AG10803 (cell line): ENCODE measurements around the gene PHACTR1.
A peak's percentile ranks its signal among the peaks of the same experiment; 100 is the strongest.

Experiments used
- DNase-seq: peaks from one replicate; pipeline ENCODE4 v3.0.0; 2010; ENCODE audit warnings: low read depth
- H3K4me3 ChIP-seq: 2 replicates; pipeline ENCODE4 v1.5.1; 2011; ENCODE audit warnings: mild to moderate bottlenecking, low read length, control low read depth
- CTCF ChIP-seq: conservative IDR thresholded peaks from 2 replicates; pipeline ENCODE4 v1.5.1; 2011; ENCODE audit warnings: mild to moderate bottlenecking, low read length, control low read depth, inconsistent platforms

The PHACTR1 gene

GRCh38 chr6:13299918-13300317 lies 583.4 kb downstream of the PHACTR1 start:
- no peak for TF ChIP-seq CTCF
- DNase-seq, result no peak

GRCh38 chr6:13300643-13301590 lies 584.4 kb downstream of the PHACTR1 start:
- DNase-seq, result no peak
- no peak; the same call in 1 of the 2 replicates for TF ChIP-seq CTCF
- no peak overlapping the region for H3K4me3 ChIP-seq

More at GRCh38 chr6:13299918-13300317, 583.4 kb downstream of the PHACTR1 start:
- H3K4me3 ChIP-seq, result no peak overlapping the region

GRCh38 chr6:13302291-13302690 lies 585.7 kb downstream of the PHACTR1 start:
- no peak for TF ChIP-seq CTCF
- no peak overlapping the region for H3K4me3 ChIP-seq
- peak; percentile 8 for DNase-seq

- peak; percentile 99 for DNase-seq
- H3K4me3 ChIP-seq, result no peak overlapping the region
Observed at GRCh38 chr6:13302751-13303667, 586.4 kb downstream of the PHACTR1 start.

GRCh38 chr6:13303668-13304017 lies 587.1 kb downstream of the PHACTR1 start:
- no peak overlapping the region for H3K4me3 ChIP-seq
- TF ChIP-seq CTCF, result no peak
- DNase-seq, result peak; percentile 31

More at GRCh38 chr6:13302751-13303667, 586.4 kb downstream of the PHACTR1 start:
- TF ChIP-seq CTCF, result no peak

- H3K4me3 ChIP-seq, result no peak overlapping the region
- no peak for TF ChIP-seq CTCF
- DNase-seq, result no peak
Observed at GRCh38 chr6:13304101-13304500, 587.5 kb downstream of the PHACTR1 start.
